ENCODE data around the gene HEMGN. TPM values are rescaled to one million over a fixed set of nuclear protein-coding genes. Genes with fewer than 3 reads are reported as not detected.

The HEMGN gene
- total and polyA plus RNA-seq, 2 experiments from 2014 or later: not detected

GRCh38 chr9:97969014-97969413 is 31.0 kb upstream of the HEMGN start:
- Histone ChIP-seq H3K27me3 (peaks cover 88% of the 10 kb centered on the region), H3K9me3 (ENCODE audit: low read depth) (no peaks in the 10 kb centered on the region), H3K36me3 (no peaks in the 10 kb centered on the region), H3K4me3 (no peak overlapping the region), H3K27ac (no peak overlapping the region), H3K4me1 (ENCODE audit: low read depth) (no peaks in the 10 kb centered on the region)
- no peak for DNase-seq (ENCODE audit: low read depth in 1 of 2, low spot score in 1 of 2)
- TF ChIP-seq CTCF (IDR thresholded peaks at IDR 0.05; ENCODE audit: low read depth, low read length): no peak

- no peaks in the 10 kb centered on the region for H3K4me1 ChIP-seq (ENCODE audit: low read depth)
- TF ChIP-seq CTCF (IDR thresholded peaks at IDR 0.05; ENCODE audit: low read depth, low read length): no peak
- no peak overlapping the region for H3K4me3 ChIP-seq
- H3K9me3 ChIP-seq (ENCODE audit: low read depth): no peaks in the 10 kb centered on the region
- peaks cover 78% of the 10 kb centered on the region for H3K27me3 ChIP-seq
- H3K36me3 ChIP-seq: no peaks in the 10 kb centered on the region
- no peak overlapping the region for H3K27ac ChIP-seq
- no peak for DNase-seq (ENCODE audit: low read depth in 1 of 2, low spot score in 1 of 2)
These were observed 28.5 kb upstream of the HEMGN start for GRCh38 chr9:97966493-97966892.

- H3K9me3 ChIP-seq (ENCODE audit: low read depth): no peaks in the 10 kb centered on the region
- no peak for DNase-seq (ENCODE audit: low read depth in 1 of 2, low spot score in 1 of 2)
- H3K4me1 ChIP-seq (ENCODE audit: low read depth): no peaks in the 10 kb centered on the region
- H3K27me3 ChIP-seq: peaks cover 62% of the 10 kb centered on the region
- no peak overlapping the region for H3K4me3 ChIP-seq
- H3K36me3 ChIP-seq: no peaks in the 10 kb centered on the region
- no peak overlapping the region for H3K27ac ChIP-seq
- TF ChIP-seq CTCF (IDR thresholded peaks at IDR 0.05; ENCODE audit: low read depth, low read length): no peak
These were observed 26.9 kb upstream of the HEMGN start for GRCh38 chr9:97964901-97965300.

GRCh38 chr9:97963232-97963631 is 25.3 kb upstream of the HEMGN start:
- Histone ChIP-seq H3K36me3 (no peaks in the 10 kb centered on the region), H3K4me1 (ENCODE audit: low read depth) (no peaks in the 10 kb centered on the region), H3K9me3 (ENCODE audit: low read depth) (no peaks in the 10 kb centered on the region), H3K27ac (no peak overlapping the region), H3K4me3 (no peak overlapping the region), H3K27me3 (peaks cover 46% of the 10 kb centered on the region)
- no peak for DNase-seq (ENCODE audit: low read depth in 1 of 2, low spot score in 1 of 2)
- no peak for TF ChIP-seq CTCF (IDR thresholded peaks at IDR 0.05; ENCODE audit: low read depth, low read length)

- TF ChIP-seq CTCF (IDR thresholded peaks at IDR 0.05; ENCODE audit: low read depth, low read length): no peak
- peaks cover 39% of the 10 kb centered on the region for H3K27me3 ChIP-seq
These were observed 24.6 kb upstream of the HEMGN start for GRCh38 chr9:97962575-97962974.

GRCh38 chr9:97962136-97962535 is 24.2 kb upstream of the HEMGN start:
- DNase-seq (ENCODE audit: low read depth in 1 of 2, low spot score in 1 of 2): no peak
- no peak overlapping the region for H3K27ac ChIP-seq
- no peak for TF ChIP-seq CTCF (IDR thresholded peaks at IDR 0.05; ENCODE audit: low read depth, low read length)

More at GRCh38 chr9:97962575-97962974, 24.6 kb upstream of the HEMGN start:
- no peaks in the 10 kb centered on the region for H3K4me1 ChIP-seq (ENCODE audit: low read depth)
- DNase-seq (ENCODE audit: low read depth in 1 of 2, low spot score in 1 of 2): no peak
- H3K36me3 ChIP-seq: no peaks in the 10 kb centered on the region
- no peak overlapping the region for H3K27ac ChIP-seq
- no peaks in the 10 kb centered on the region for H3K9me3 ChIP-seq (ENCODE audit: low read depth)
- H3K4me3 ChIP-seq: no peak overlapping the region

More at GRCh38 chr9:97962136-97962535, 24.2 kb upstream of the HEMGN start:
- Histone ChIP-seq H3K9me3 (ENCODE audit: low read depth) (no peaks in the 10 kb centered on the region), H3K36me3 (no peaks in the 10 kb centered on the region), H3K4me3 (no peak overlapping the region), H3K4me1 (ENCODE audit: low read depth) (no peaks in the 10 kb centered on the region), H3K27me3 (peaks cover 35% of the 10 kb centered on the region)

Data from cardiac muscle cell (in vitro differentiated cells and primary cell).